H1 (cell line): Measurements from ENCODE around the gene ZNG1F. TPM values are rescaled to one million over a fixed set of nuclear protein-coding genes. Genes with fewer than 3 reads are reported as not detected.
A peak's percentile ranks its signal among the peaks of the same experiment; 100 is the strongest.
"Not testable (repeated sequence)": the region's sequence is repeated elsewhere in the genome, so short reads cannot be mapped to it uniquely, and the experiment has no call there.

ENCODE experiments used
- CTCF ChIA-PET: fragments of 300-600 bp; sonication (Branson Sonifier 250); formaldehyde crosslinking; loops from one replicate; lab custom pipeline; 2021; ENCODE audit not compliant: partially characterized antibody; lab: Charles Lee
- POLR2A ChIA-PET: fragments of 300-600 bp; sonication (Branson Sonifier 250); formaldehyde crosslinking; loops from one replicate; lab custom pipeline; 2021; ENCODE audit warnings: inconsistent platforms; ENCODE audit not compliant: partially characterized antibody; lab: Charles Lee
- DNase-seq, 2 experiments: peaks; one replicate each; pipeline versions ENCODE4 v3.0.0 to v3.0.0-alpha.2; 2010 to 2022; ENCODE audit warnings: low spot score in 2 of 2, low read depth in 1 of 2, mixed read lengths in 1 of 2
- FAIRE-seq: peaks from 2 replicates; lab custom pipeline; 2011; peaks lifted over from hg19 to GRCh38; lab: Jason Lieb, UNC
- H2AFZ ChIP-seq: 2 replicates; pipeline ENCODE4 v1.8.1; 2012; ENCODE audit warnings: low read length, inconsistent platforms
- H2AK5ac ChIP-seq: 2 replicates; pipeline ENCODE4 v1.6.1; 2013; ENCODE audit warnings: low read depth, low read length
- H2BK120ac ChIP-seq: replicated peaks from 2 replicates; pipeline ENCODE3; 2013; ENCODE audit warnings: low read depth, low read length, inconsistent platforms
- H2BK12ac ChIP-seq: 2 replicates; pipeline ENCODE4 v1.6.1; 2013; ENCODE audit warnings: low read depth, low read length
- H2BK15ac ChIP-seq: 2 replicates; pipeline ENCODE4 v1.6.1; 2013; ENCODE audit warnings: low read length
- H2BK20ac ChIP-seq: 2 replicates; pipeline ENCODE4 v1.6.1; 2013; ENCODE audit warnings: low read length
- H2BK5ac ChIP-seq: 2 replicates; pipeline ENCODE4 v1.6.1; 2013; ENCODE audit warnings: low read depth, low read length
- H3K14ac ChIP-seq: 2 replicates; pipeline ENCODE4 v1.6.1; 2013; ENCODE audit warnings: inconsistent platforms; ENCODE audit not compliant: insufficient read length
- H3K18ac ChIP-seq: 2 replicates; pipeline ENCODE4 v1.6.1; 2013; ENCODE audit warnings: low read length; ENCODE audit errors: extremely low read depth
- H3K23ac ChIP-seq: 2 replicates; pipeline ENCODE4 v1.6.1; 2013; ENCODE audit warnings: inconsistent platforms; ENCODE audit not compliant: insufficient read length
- H3K23me2 ChIP-seq: 2 replicates; pipeline ENCODE4 v1.6.1; 2013; ENCODE audit warnings: low read depth, low read length
- H3K27ac ChIP-seq: 2 replicates; pipeline ENCODE4 v1.6.1; 2011; ENCODE audit warnings: low read depth, low read length, inconsistent platforms
- H3K27me3 ChIP-seq, 4 experiments: replicated peaks in 1 of 4; 1 replicate in 1 of 4; 2 replicates in 3 of 4; pipeline versions ENCODE4 v1.6.1 to v1.8.1; 2011 to 2013; ENCODE audit warnings: low read length in 3 of 4, mild to moderate bottlenecking in 3 of 4, inconsistent platforms in 2 of 4, mixed read lengths in 2 of 4, moderate library complexity in 1 of 4; ENCODE audit not compliant: control insufficient read depth in 3 of 4, insufficient read depth in 3 of 4; ENCODE audit errors: extremely low read depth in 1 of 4
- H3K36me3 ChIP-seq, 4 experiments: 2 replicates each; pipeline versions ENCODE4 v1.6.1 to v1.8.1; 2011 to 2013; ENCODE audit warnings: mild to moderate bottlenecking in 4 of 4, low read length in 3 of 4, moderate library complexity in 2 of 4, control low read depth in 1 of 4, inconsistent platforms in 1 of 4; ENCODE audit not compliant: insufficient read depth in 4 of 4, control insufficient read depth in 2 of 4
- H3K4ac ChIP-seq: replicated peaks from 2 replicates; pipeline ENCODE3; 2013; ENCODE audit warnings: low read length, low read depth, mixed read lengths, inconsistent platforms; ENCODE audit not compliant: insufficient read length
- H3K4me1 ChIP-seq, 4 experiments: replicated peaks in 1 of 4; 1 replicate in 1 of 4; 2 replicates in 3 of 4; pipeline versions ENCODE4 v1.6.1 to v1.8.1; 2011 to 2013; ENCODE audit warnings: low read length in 3 of 4, inconsistent platforms in 2 of 4, mixed read lengths in 1 of 4; ENCODE audit not compliant: insufficient read depth in 4 of 4, control insufficient read depth in 3 of 4
- H3K4me2 ChIP-seq, 2 experiments: 2 replicates each; pipeline versions ENCODE4 v1.6.1 to v1.8.1; 2011 to 2013; ENCODE audit warnings: low read depth in 2 of 2, low read length in 2 of 2, control low read depth in 1 of 2, inconsistent platforms in 1 of 2, mild to moderate bottlenecking in 1 of 2; ENCODE audit not compliant: insufficient read depth in 1 of 2
- H3K4me3 ChIP-seq, 4 experiments: fragments of 200-600, 300-600 bp in 1 of 4; sonication (generic), shearing (Covaris generic), sonication (Bioruptor Twin) in 1 of 4; 2 replicates each; pipeline versions ENCODE4 v1.5.1 to v1.8.1; 2011 to 2016; ENCODE audit warnings: low read length in 4 of 4, low read depth in 3 of 4, control low read depth in 2 of 4, inconsistent platforms in 2 of 4, mild to moderate bottlenecking in 2 of 4, mixed read lengths in 1 of 4, moderate library complexity in 1 of 4; ENCODE audit not compliant: insufficient read depth in 2 of 4; ENCODE audit errors: extremely low read depth in 1 of 4
- H3K56ac ChIP-seq: replicated peaks from 2 replicates; pipeline ENCODE3; 2013; ENCODE audit warnings: low read depth, mild to moderate bottlenecking, mixed read lengths, low read length, inconsistent platforms; ENCODE audit not compliant: insufficient read length
- H3K79me1 ChIP-seq: 2 replicates; pipeline ENCODE4 v1.6.1; 2013; ENCODE audit warnings: low read depth, low read length, control low read depth
- H3K79me2 ChIP-seq, 2 experiments: 2 replicates each; pipeline versions ENCODE4 v1.6.1 to v1.8.1; 2012 to 2013; ENCODE audit warnings: low read length in 2 of 2, mild to moderate bottlenecking in 2 of 2, inconsistent platforms in 1 of 2; ENCODE audit not compliant: insufficient read depth in 2 of 2, control insufficient read depth in 1 of 2
- H3K9ac ChIP-seq, 4 experiments: replicated peaks in 1 of 4; 1 replicate in 1 of 4; 2 replicates in 3 of 4; pipeline versions ENCODE4 v1.6.1 to v1.8.1; 2011 to 2013; ENCODE audit warnings: low read depth in 3 of 4, low read length in 3 of 4, control low read depth in 2 of 4, mild to moderate bottlenecking in 2 of 4, moderate library complexity in 2 of 4, inconsistent platforms in 1 of 4; ENCODE audit errors: extremely low read depth in 1 of 4
- H3K9me3 ChIP-seq, 2 experiments: 2 replicates each; pipeline versions ENCODE4 v1.6.1 to v1.8.1; 2012 to 2013; ENCODE audit warnings: mild to moderate bottlenecking in 2 of 2, moderate library complexity in 2 of 2, control low read depth in 1 of 2, inconsistent platforms in 1 of 2, low read depth in 1 of 2, low read length in 1 of 2, mixed read lengths in 1 of 2; ENCODE audit not compliant: insufficient read depth in 2 of 2
- H4K20me1 ChIP-seq, 2 experiments: replicated peaks in 1 of 2; 2 replicates each; pipeline versions ENCODE3 to v1.8.1; 2011 to 2013; ENCODE audit warnings: inconsistent platforms in 2 of 2, low read length in 2 of 2, mild to moderate bottlenecking in 1 of 2; ENCODE audit not compliant: insufficient read depth in 2 of 2, control insufficient read depth in 1 of 2
- H4K5ac ChIP-seq: 2 replicates; pipeline ENCODE4 v1.6.1; 2013; ENCODE audit warnings: low read length, low read depth, mixed read lengths, inconsistent platforms; ENCODE audit not compliant: insufficient read length
- H4K8ac ChIP-seq: 2 replicates; pipeline ENCODE4 v1.8.0; 2013; ENCODE audit warnings: mild to moderate bottlenecking, moderate library complexity, low read length, inconsistent platforms; ENCODE audit not compliant: insufficient read depth; ENCODE audit errors: extremely low read depth
- H4K91ac ChIP-seq: replicated peaks from 2 replicates; pipeline ENCODE3; 2013; ENCODE audit warnings: low read length, mixed read lengths, inconsistent platforms; ENCODE audit not compliant: insufficient read length
- WGBS, 2 experiments: shearing (Covaris generic) in 1 of 2; methylation state at CpG; one replicate each; pipeline versions ENCODE4 v1.1.6 to v1.1.7; 2013 to 2015; ENCODE audit warnings: low lambda C conversion rate in 2 of 2, mixed read lengths in 2 of 2, inconsistent platforms in 1 of 2, low coverage in 1 of 2, missing lambda C conversion rate in 1 of 2; ENCODE audit not compliant: insufficient replicate concordance in 2 of 2, insufficient coverage in 1 of 2, insufficient read length in 1 of 2; ENCODE audit errors: extremely low coverage in 1 of 2, missing lambda C conversion rate in 1 of 2; 5-methylcytosine and 5-hydroxymethylcytosine counted together
- polyA plus RNA-seq, 7 experiments: library from polyadenylated mRNA; depleted of rRNA in 3 of 7; stranded (reverse) in 5 of 7; unstranded in 2 of 7; fragments of >200 nt in 5 of 7; fragments of 200-250 nt in 2 of 7; gene quantifications; 1 replicate in 5 of 7; 2 replicates in 1 of 7; 4 replicates in 1 of 7; pipeline versions ENCODE4 v1.2.1 to v1.2.3, GENCODE V29; 2011 to 2013; ENCODE audit warnings: missing spikeins in 2 of 7, mixed read lengths in 2 of 7
- total RNA-seq: library from RNA; stranded (reverse); fragmentation: NEBNext Ultra II Directional; extraction: Animal tissue kit (Norgen Biotek cat#: 25700); gene quantifications from 2 replicates; pipeline ENCODE4 v1.2.1, GENCODE V29; 2021

ZNG1F gene
- total and polyA plus RNA-seq, 2 of the 8 experiments (the other 6 are each of a cell fraction or from before 2014, with no cell fraction given) = 4.3 to 4.8 TPM

GRCh38 chr9:41174994-41175393 lies 14.1 kb downstream of the ZNG1F start:
- H3K79me1 ChIP-seq, DNase-seq, H2BK5ac ChIP-seq, H3K79me2 ChIP-seq, H3K9ac ChIP-seq, CTCF ChIA-PET, H2BK120ac ChIP-seq, H3K18ac ChIP-seq, H3K23ac ChIP-seq, H3K9me3 ChIP-seq, H4K5ac ChIP-seq, H4K91ac ChIP-seq, H4K8ac ChIP-seq, H3K27me3 ChIP-seq, H2AK5ac ChIP-seq, H3K23me2 ChIP-seq, H3K4me1 ChIP-seq, H3K27ac ChIP-seq, H2AFZ ChIP-seq, H3K4me3 ChIP-seq, H3K56ac ChIP-seq, H2BK20ac ChIP-seq, POLR2A ChIA-PET, H4K20me1 ChIP-seq, H2BK12ac ChIP-seq, H3K4me2 ChIP-seq, H3K36me3 ChIP-seq, H3K14ac ChIP-seq, FAIRE-seq, H3K4ac ChIP-seq, H2BK15ac ChIP-seq: not testable (repeated sequence)
- 100% methylated on average over 1 of the region's 4 CpGs; no CpG with 5 or more reads in 1 of the 2 experiments for WGBS, 2 experiments

GRCh38 chr9:41150116-41150515 lies 39.0 kb downstream of the ZNG1F start:
- H3K79me2 ChIP-seq, H4K91ac ChIP-seq, H3K56ac ChIP-seq, H4K20me1 ChIP-seq, H2AFZ ChIP-seq, H3K4me1 ChIP-seq, H3K23me2 ChIP-seq, H2BK12ac ChIP-seq, FAIRE-seq, H2BK120ac ChIP-seq, H3K4me2 ChIP-seq, H3K4ac ChIP-seq, H2AK5ac ChIP-seq, H4K8ac ChIP-seq, H3K18ac ChIP-seq, H3K14ac ChIP-seq, H4K5ac ChIP-seq, H3K79me1 ChIP-seq, POLR2A ChIA-PET, CTCF ChIA-PET, H3K9ac ChIP-seq, H3K23ac ChIP-seq, H2BK5ac ChIP-seq, H3K36me3 ChIP-seq, H3K27ac ChIP-seq, H3K27me3 ChIP-seq, H2BK15ac ChIP-seq, H3K9me3 ChIP-seq, H3K4me3 ChIP-seq, H2BK20ac ChIP-seq: not testable (repeated sequence)
- DNase-seq = peak in 1 of 2 experiments; percentile 74
- 38% methylated on average over 11 of the region's 18 CpGs; no CpG with 5 or more reads in 1 of the 2 experiments for WGBS, 2 experiments
